KMS-11 (cell line): ENCODE data around the gene ZNF286A.
"Not testable (repeated sequence)": the region's sequence is repeated elsewhere in the genome, so short reads cannot be mapped to it uniquely, and the experiment has no call there.

ENCODE experiments used
- H2AFZ ChIP-seq: fragments of 200-600 bp; sonication (generic); 2 replicates; pipeline ENCODE4 v1.6.1; 2016; ENCODE audit warnings: antibody characterized with exemption, mixed run types, low read depth
- H3K27ac ChIP-seq: fragments of 200-600 bp; sonication (generic); 2 replicates; pipeline ENCODE4 v1.6.1; 2016; ENCODE audit warnings: mild to moderate bottlenecking, mixed run types
- H3K27me3 ChIP-seq: fragments of 200-600 bp; sonication (generic); 2 replicates; pipeline ENCODE4 v1.6.1; 2017; ENCODE audit warnings: mild to moderate bottlenecking, low read depth, mixed run types, moderate library complexity; ENCODE audit not compliant: insufficient read depth
- H3K36me3 ChIP-seq: fragments of 200-600 bp; sonication (generic); 2 replicates; pipeline ENCODE4 v1.6.1; 2017; ENCODE audit warnings: mild to moderate bottlenecking, mixed run types; ENCODE audit not compliant: insufficient read depth
- H3K4me1 ChIP-seq: fragments of 200-600 bp; sonication (generic); 2 replicates; pipeline ENCODE4 v1.6.1; 2016; ENCODE audit warnings: mild to moderate bottlenecking, low read depth, mixed run types; ENCODE audit not compliant: poor library complexity, severe bottlenecking
- H3K4me2 ChIP-seq: fragments of 200-600 bp; sonication (generic); 2 replicates; pipeline ENCODE4 v1.7.0; 2016; ENCODE audit warnings: mild to moderate bottlenecking, mixed run types
- H3K4me3 ChIP-seq: fragments of 200-600 bp; sonication (generic); IDR thresholded peaks from 2 replicates; pipeline ENCODE4 v1.6.1; 2017; ENCODE audit warnings: low read depth, low read length, mixed read lengths; ENCODE audit not compliant: insufficient read depth
- H3K79me2 ChIP-seq: fragments of 200-600 bp; sonication (generic); 2 replicates; pipeline ENCODE4 v1.6.1; 2016; ENCODE audit warnings: low read depth, mixed run types; ENCODE audit not compliant: insufficient read depth
- H3K9ac ChIP-seq: fragments of 200-600 bp; sonication (generic); 2 replicates; pipeline ENCODE4 v1.6.1; 2016; ENCODE audit warnings: mild to moderate bottlenecking, mixed run types
- H4K20me1 ChIP-seq: fragments of 200-600 bp; sonication (generic); 2 replicates; pipeline ENCODE4 v1.6.1; 2016; ENCODE audit warnings: mild to moderate bottlenecking, mixed run types; ENCODE audit not compliant: insufficient read depth
- CTCF ChIP-seq: fragments of 200-600 bp; sonication (generic); conservative IDR thresholded peaks from 2 replicates; pipeline ENCODE4 v1.6.1; 2017; ENCODE audit warnings: low read depth, mild to moderate bottlenecking, antibody characterized with exemption, low read length, moderate library complexity, mixed read lengths

The ZNF286A gene

GRCh38 chr17:15652960-15653359, 46.6 kb upstream of the ZNF286A start:
- H3K79me2 ChIP-seq, result no peaks in the 10 kb centered on the region
- no peak overlapping the region for H3K27ac ChIP-seq
- no peak overlapping the region for H3K4me3 ChIP-seq
- H3K4me2 ChIP-seq, result no peak overlapping the region
- no peaks in the 10 kb centered on the region for H3K4me1 ChIP-seq
- H2AFZ ChIP-seq, result no peak overlapping the region
- H3K9ac ChIP-seq, result no peak overlapping the region
- H4K20me1 ChIP-seq, result no peaks in the 10 kb centered on the region
- no peaks in the 10 kb centered on the region for H3K27me3 ChIP-seq
- no peaks in the 10 kb centered on the region for H3K36me3 ChIP-seq
- no peak for TF ChIP-seq CTCF

- not testable (repeated sequence) for H3K9ac ChIP-seq, H3K4me2 ChIP-seq, H3K27ac ChIP-seq, H4K20me1 ChIP-seq, H3K4me1 ChIP-seq, H3K36me3 ChIP-seq, H3K79me2 ChIP-seq, H3K27me3 ChIP-seq, H2AFZ ChIP-seq, H3K4me3 ChIP-seq
Measured at GRCh38 chr17:15654401-15654800, 45.2 kb upstream of the ZNF286A start.

- Histone ChIP-seq H2AFZ (no peak overlapping the region), H3K4me1 (no peaks in the 10 kb centered on the region), H3K27ac (no peak overlapping the region), H3K4me2 (no peak overlapping the region), H3K36me3 (no peaks in the 10 kb centered on the region), H3K79me2 (no peaks in the 10 kb centered on the region), H4K20me1 (no peaks in the 10 kb centered on the region), H3K27me3 (no peaks in the 10 kb centered on the region), H3K9ac (no peak overlapping the region), H3K4me3 (no peak overlapping the region)
- TF ChIP-seq CTCF, result no peak
Measured at GRCh38 chr17:15654886-15655561, 44.5 kb upstream of the ZNF286A start.

GRCh38 chr17:15657868-15658267, 41.7 kb upstream of the ZNF286A start:
- Histone ChIP-seq H2AFZ (no peak overlapping the region), H3K4me3 (no peak overlapping the region), H3K9ac (no peak overlapping the region), H3K4me2 (no peak overlapping the region), H3K27me3 (no peaks in the 10 kb centered on the region), H3K36me3 (no peaks in the 10 kb centered on the region), H3K79me2 (no peaks in the 10 kb centered on the region), H3K4me1 (no peaks in the 10 kb centered on the region), H3K27ac (no peak overlapping the region), H4K20me1 (no peaks in the 10 kb centered on the region)
- no peak for TF ChIP-seq CTCF

- no peak for TF ChIP-seq CTCF
- Histone ChIP-seq H3K27ac (no peak overlapping the region), H3K79me2 (no peaks in the 10 kb centered on the region), H3K4me2 (no peak overlapping the region), H3K36me3 (no peaks in the 10 kb centered on the region), H2AFZ (no peak overlapping the region), H3K4me1 (no peaks in the 10 kb centered on the region), H4K20me1 (no peaks in the 10 kb centered on the region), H3K27me3 (no peaks in the 10 kb centered on the region), H3K9ac (no peak overlapping the region), H3K4me3 (no peak overlapping the region)
Measured at GRCh38 chr17:15658296-15658695, 41.3 kb upstream of the ZNF286A start.
